HG03457 (cell line): ENCODE results near the gene TTC9.
A peak's percentile ranks its signal among the peaks of the same experiment; 100 is the strongest.

Experiments
- ATAC-seq: cut with Tn5 transposase; IDR thresholded peaks from one replicate; pipeline ENCODE4 v1.9.1; 2021; ENCODE audit warnings: moderate number of reproducible peaks; ENCODE audit not compliant: unreplicated experiment

The TTC9 gene

DNA sequence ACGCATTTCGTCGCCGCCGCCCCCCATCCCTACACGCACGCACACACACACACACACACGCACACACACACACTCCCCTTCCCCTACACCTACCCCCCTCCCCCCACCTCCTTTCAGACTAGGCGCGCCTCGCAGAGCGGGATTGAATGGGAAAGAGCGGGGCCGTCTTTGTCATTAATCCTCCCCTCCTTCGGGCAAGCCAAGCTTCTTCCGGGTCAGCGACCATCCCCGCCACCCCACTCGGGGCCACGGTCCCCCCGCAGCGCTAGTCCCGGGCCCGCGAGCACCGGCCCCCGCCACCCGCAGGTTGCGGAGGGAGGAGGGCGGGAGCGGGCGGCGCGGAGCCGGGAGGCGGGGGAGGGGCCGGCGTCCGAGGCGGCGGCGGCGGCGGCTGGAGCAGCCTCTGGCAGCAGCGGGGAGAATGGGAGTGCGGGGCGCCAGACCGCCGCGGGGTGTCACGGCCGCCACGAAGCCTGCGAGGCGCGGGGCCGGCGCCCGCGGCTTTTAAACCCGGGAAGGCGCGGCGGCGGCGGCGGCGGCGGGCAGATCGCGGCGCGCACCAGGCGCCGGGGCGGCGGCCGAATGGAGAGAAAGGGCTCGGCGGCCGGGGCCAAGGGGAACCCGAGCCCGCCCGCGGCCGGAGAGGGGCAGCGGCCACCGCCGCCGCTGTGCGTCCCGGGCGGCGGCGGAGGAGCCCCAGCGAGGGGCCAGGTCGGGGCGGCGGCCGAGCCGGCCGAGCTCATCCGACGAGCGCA lies at the start of gene TTC9:
Gene TTC9 (plus strand): TSS at position 369 of the 755 bp plus-strand sequence. CDS start 214 bp downstream, at position 583.
- ATAC-seq = no peak

DNA sequence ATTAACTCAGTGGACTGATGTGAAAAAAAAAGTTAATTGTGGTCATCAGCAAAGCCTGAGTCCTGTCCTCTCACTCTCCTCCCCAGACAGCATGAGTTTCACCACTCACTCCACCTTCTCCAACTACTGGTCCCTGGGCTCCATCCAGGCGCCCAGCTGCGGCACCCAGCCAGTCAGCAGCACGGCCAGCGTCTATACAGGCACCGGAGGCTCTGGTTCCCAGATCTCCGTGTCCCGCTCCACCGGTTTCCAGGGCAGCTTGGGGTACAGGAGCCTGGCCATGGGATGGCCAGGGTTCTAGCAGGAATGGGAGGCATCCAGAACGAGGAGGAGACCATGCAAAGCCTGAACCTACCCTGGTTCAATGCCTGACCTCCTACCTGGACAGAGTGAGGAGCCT lies 47.3 kb upstream of the TTC9 start:
- ATAC-seq = no peak

DNA sequence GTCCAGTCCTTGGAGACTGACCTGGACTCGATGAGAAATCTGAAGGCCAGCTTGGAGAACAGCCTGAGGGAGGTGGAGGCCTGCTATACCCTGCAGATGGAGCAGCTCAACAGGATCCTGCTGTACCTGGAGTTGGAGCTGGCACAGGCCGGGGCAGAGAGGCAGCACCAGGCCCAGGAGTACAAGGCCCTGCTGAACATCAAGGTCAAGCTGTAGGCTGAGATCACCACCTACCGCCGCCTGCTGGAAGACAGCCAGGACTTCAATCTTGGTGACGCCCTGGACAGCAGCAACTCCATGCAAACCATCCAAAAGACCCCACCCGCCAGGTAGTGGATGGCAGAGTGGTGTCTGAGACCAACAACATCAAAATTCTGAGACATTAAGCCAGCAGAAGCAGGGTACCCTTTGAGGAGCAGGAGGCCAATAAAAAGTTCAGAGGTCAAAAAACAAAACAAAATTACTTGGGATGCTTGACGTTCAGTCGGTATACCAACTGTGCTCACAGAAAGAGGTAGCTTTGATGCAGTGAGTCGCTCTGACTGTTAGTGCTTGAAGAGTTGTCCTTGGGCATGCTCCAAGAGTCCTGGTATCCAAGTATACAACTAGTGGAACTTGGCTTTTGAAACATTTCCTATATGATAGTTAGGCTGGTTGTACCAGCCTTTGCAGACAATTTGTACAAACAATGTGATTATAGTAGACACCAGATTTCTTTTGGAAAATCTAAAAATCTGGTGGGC lies 46.1 kb upstream of the TTC9 start:
- ATAC-seq = no peak

DNA sequence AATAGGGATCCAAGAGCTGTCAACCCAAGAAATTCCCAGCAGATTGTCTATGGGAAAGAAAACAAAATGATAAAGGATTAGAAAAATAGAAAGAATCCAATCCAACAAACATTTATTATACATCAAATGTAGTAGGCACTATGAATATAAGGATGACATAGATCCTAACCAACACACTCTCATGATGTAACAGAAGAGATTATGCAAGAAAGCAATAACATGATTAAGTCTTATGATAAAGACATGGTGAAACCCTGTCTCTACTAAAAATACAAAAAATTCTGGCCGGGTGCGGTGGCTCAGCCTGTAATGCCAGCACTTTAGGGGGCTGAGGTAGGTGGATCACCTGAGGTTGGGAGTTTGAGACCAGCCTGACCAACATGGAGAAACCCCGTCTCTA lies 44.0 kb upstream of the TTC9 start:
- ATAC-seq = no peak

DNA sequence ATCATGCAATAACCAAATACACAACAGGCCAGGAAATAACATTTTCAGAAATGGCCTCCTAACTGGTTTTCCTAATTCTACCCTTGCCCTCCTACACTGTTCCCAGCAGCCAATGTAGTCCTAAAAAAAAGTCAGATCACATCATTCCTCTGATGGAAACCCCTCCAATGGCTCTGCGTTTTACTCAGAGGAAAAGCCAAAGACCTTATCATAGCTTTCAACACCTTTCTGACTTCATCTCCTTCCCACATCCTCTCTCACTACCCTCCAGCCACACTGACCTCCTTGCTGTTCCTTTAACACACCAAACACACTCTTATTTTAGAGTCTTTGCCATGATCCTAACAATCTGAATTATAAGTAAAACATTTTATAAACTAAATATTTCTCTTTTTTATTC lies 42.4 kb upstream of the TTC9 start:
- ATAC-seq = no peak

DNA sequence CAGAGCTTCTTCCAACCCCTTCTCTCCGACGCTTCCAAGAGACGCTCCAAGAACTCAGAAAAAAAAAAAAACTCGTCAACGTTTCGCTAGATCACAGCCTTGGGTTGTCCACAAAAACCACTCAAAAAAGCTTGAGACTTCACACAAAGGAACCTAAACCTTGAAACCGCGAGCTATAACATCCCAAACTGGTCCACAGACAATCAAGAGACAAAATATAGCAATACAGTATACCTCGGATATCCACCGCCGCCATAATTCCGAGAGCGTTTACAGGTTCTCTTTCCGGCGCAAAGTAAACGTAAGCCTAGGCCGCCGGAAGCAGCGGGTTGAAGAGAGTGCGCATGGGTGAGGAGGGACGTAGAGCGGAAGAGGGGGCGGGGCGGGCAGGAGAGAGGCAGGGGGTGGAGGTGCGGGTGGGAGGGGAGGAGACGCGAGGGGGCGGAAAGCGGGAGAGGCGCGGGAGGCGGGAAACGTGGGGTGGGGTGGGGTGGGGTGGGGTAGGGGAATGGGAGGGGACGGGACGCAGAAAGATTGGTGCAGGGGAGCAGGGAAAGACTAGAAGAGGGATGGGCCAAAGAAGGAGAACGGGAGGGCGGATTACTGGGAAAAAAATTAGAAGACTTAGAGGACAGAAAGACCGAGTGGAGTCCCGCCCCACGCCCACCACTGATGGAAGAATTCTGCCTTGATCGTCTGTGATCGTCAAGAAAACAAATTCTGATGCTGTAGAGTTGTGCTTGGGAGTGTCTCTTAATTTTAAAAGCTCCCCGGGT lies 41.1 kb upstream of the TTC9 start, which contains the start of gene MED6:
Gene MED6 (minus strand): TSS at position 274 of the 776 bp plus-strand sequence. CDS start 18 bp downstream, at position 256.
- ATAC-seq = peak; percentile 61

DNA sequence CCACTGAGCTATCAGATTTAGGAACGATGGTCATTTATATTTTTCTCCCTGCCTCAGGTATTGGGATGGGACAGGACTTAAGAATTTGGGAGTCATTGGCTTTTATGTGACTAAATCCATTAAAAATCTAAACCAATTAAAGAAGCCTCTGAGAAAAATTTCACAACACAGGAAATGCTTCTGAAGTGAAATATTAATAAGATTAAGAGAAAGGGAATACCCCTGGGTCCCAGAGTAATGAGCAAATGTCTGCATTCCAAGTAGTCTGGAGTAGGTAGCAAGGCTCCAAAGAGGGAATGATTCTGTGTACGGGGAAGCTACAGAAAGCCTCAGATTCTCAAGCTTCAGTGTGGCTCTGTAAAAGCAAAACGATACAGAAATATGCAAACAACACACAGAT lies 40.6 kb upstream of the TTC9 start:
- no peak for ATAC-seq

DNA sequence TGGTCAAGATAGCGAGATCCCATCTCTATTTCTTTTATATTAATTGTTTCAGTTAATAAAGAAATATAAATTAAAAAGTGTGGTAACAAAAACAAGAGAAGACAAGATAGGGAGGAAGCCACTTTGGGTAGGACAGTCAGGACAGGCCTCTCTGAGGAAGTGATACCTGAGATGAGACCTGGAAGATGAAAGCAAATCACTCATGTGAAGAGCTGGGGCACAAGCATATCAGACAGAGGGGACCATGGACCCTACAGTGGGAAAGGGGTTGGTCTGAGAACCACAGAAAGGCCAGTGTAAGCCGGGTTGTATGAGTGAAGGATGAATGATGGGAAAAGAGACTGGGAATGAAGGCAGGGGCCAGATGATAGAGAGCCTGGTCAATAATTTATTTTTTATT lies 39.5 kb upstream of the TTC9 start:
- no peak for ATAC-seq

DNA sequence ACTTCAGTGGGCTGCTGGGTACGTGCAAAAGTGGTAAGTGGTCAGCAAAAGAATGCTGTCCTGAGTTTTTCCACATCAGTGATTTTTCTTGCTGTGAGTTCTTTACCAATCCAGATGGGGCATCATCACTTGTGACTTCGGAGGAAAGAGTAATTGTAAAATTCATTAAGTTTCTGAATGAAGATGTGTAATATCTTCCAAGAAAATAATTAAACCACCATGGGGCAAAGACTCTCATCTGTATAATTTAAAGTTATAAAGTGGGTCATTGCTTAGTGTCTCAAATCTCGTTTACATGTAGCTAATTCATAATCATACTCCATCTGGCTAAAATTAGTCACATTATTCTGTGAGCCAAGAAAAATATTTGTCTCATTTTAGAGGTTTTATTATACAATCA lies 30.5 kb upstream of the TTC9 start:
- ATAC-seq = no peak

DNA sequence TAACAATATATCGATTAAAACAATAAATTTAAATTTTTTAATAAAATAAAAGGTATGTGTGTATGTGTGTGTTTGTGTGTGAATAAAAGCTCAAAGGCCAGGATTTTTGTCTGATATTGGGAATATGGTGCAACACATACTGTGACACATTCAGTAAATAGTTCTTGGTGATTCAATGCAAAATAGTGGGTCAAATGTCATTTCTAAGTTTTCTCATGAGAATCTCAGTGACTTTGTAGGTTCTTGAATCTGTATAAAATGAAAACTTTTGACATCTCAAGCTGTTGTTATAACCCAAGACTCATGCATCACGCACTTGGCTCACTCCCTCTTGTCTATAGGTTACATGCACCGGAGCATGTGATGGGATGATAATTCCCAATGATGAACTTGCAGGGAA lies 25.1 kb upstream of the TTC9 start:
- no peak for ATAC-seq

DNA sequence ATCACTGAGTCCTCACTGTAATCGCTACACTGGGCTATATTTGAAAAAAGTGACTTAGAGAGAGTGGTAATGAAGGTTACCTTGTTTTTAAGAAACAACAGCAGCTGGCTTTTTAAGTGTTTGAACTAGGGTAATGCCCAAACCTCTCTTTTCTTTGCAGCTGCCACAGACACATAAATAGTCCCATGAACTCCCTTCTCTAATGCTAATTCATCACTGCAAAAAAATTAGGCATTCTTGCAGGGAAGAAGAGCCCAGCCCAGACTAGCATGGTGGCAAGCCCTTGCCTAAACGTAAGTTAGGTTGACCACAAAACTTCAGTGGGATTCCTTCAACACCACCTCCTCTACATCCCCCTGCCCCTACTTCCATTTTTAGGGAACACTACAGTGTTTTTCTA lies 23.4 kb upstream of the TTC9 start:
- no peak for ATAC-seq

DNA sequence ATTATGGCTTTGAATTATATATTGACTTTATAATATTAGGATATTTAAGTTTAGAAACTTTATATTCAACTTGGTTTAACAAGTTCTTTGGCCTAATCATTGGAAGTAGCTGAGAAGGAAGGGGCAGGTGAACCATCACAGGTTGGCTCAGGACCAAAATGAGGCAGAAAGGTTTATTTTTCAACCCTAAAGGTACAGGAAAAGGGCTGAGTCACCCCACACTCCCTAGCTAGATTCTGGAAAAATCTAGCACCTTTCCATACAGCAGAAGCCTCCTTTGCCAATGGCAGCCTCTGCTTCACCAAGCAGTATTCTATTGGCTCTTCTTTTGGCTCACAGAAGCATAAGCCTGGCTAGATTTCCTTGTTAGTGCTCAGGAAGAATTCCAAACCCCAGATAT lies 22.0 kb upstream of the TTC9 start:
- ATAC-seq = no peak

DNA sequence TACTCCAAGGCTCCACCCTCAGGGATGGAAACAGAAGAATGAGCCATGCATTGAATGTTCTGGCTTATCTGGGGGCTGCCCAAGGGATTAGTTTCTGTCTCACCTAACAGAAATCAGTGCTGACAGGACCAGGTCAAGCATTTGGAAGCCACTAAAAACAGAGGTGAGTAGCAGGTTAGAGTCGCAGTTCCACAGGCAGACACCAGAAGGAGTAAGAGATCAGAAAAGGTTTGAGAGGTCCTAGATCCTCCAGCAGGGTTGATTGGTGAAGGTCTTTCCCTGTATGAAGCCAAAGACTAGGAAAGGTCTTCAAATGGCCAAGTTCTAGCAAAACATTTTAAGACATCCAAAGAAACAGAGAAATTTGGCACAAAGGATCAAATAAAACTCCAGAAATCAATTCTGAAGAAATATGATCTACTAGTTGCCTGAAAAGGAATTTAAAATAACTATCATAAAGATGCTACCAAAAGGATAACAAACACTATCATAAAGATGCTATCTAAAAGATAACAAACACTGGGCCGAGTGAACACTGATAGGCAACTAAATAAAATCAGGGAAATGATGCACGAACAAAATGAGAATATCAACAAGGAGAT lies 19.5 kb upstream of the TTC9 start:
- no peak for ATAC-seq

DNA sequence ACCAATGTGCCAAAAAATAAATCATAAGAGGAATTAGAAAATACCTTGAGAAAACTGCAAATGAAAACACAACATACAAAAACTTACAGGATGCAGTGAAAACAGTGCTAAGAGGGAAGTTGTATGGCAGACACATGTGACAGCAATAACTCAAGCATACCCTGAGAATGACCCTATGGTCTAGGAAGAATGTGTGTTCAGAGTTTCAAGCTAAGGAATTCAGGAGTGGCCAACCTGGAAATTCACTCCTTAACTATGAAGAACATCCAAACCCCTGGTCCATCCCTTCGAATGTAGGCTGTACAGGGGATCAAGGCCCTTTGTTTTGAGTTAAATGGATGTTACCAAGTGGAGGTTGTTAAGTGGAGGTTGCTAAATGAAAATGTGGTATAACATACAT lies 16.7 kb upstream of the TTC9 start:
- ATAC-seq = no peak

DNA sequence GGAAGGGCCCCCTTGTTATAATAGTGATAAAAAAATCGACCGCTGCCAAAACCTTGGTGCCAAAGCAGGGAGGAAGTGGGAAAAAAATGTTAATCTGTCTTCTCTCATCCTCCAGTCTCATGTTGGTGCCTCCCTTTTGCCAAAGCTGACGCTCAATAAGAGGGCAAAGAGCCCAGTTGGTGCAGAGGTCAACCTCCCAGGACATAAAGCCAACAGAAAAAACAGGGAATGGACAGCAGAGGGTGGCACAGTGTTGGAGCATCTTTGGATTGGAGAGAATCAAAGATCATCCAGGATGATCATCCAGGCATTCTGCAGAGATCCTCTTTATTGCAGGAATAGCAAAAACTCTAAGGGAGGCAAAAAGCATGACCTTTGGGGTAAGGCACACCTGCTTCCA lies 9.8 kb upstream of the TTC9 start:
- no peak for ATAC-seq

DNA sequence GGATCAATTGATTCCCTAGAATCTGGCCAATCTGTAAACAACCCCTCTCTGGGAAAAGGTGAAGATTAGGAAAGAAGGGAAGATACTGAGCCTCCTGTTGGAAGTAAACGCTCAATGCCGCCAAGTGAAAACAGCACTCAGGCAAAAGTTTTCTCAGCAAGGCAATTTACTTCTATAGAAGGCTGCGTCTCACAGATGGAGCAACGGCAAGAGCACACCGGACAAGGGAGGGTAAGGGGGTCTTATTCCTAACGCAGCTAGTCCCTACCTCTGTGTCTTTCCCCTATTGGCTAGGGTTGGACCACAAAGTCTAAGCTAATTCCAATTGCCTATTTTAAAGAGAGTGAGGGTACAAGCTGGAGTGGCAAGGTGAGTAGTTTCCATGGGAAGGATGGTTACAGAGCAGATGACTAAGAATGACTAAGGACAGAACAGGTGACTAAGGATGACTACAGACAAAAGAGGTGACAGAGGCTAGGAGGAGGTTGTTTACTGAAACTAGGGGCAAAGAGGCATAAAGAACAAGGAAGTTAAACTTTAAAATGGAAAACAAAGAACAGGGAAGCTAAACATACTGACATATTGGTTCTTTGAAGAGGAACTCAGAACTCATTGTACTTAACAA lies 5.6 kb upstream of the TTC9 start:
- ATAC-seq = no peak

DNA sequence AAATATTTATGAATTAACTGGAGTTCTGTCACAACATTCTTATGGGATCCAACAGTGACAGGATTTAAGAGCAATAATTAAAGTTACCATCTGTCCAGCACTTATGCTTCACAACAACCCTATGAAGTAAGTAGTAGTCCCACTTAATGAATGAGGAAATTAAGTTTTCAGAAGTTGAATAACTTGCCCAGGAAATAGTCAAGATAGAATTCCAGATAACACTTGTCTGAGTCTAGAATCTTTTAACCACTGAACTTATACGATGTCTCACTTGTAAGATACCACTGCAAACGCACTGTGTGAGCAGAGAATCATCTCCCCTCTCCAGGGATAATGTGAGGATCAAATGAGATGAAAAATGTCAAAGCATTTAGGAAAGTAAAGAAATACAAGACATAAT lies 3.3 kb upstream of the TTC9 start:
- no peak for ATAC-seq

DNA sequence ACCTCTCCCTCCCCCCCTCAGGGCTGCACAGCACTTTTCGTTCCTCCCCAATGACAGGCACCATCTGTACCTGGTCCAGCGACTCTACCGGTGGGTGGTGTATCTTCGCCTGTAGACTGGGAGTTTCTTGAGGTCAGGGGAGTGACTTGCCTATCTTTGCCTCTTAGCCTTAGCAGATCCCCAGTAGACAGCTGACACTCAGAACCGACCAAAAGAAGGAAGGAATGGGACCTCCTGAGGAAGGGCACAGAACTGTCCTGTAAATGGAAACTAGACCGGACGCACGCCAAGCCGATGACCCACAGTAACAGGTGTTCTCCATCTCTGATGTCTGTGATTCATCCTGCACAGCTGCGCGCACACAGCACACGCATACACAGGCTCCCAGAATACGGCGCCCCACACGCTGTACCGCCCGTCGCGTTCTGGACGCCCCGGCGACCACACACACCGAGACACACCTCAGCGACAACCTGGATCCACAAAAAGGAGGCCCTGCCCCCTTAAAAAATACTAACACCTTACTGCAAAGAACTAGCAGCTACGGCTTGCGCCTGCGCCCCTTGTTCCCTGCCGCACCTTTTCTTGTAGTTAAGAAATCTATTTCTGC lies 673 bp upstream of the TTC9 start:
- ATAC-seq = peak; percentile 37

DNA sequence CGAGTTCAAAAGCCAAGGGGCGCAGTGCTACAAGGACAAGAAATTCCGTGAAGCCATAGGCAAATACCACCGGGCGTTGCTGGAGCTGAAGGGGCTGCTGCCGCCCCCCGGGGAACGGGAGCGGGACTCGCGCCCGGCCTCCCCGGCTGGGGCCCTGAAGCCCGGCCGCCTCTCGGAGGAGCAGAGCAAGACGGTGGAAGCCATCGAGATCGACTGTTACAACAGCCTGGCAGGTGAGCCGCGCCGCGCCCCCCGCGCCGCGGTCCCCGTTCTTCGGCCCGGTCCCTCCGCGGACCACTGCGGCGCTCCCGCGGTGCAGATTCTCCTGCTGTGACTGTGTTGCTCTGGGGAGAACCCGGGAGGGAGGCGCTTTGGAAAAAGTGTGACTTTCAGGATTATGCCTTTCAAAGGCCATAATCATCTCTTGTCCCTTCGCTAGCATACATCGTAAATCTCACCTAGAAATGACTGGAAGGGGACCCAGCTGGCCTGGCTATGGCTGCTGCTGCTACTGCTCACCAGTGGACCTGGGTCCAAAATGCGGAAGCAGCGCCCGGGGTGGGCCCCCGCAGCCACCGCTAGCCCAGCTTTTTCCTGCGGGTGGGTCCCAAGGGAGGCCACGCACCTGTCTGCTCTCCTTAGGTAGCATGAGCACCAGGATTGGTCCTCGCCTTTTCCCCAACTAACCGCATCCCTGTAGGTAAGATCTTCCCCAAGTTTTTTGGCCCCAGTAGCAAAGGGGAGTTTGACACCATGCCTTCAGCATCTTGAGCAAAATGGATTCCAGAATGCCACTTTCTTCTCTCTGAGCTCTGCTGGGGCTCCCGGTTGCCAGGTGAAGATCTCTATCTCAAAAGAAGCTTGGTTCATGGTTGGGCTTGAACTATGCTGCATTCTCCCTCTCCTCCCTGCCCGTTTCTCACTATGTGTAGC lies 853 bp downstream of the TTC9 start:
- ATAC-seq = no peak
